Hepatocyte (in vitro differentiated cells): ENCODE measurements around the gene MARK3. TPM values are rescaled to one million over a fixed set of nuclear protein-coding genes. Genes with fewer than 3 reads are reported as not detected.

ENCODE experiments used
- DNase-seq: peaks from one replicate; pipeline ENCODE4 v3.0.0-alpha.2; 2016; ENCODE audit warnings: low spot score
- H2AFZ ChIP-seq: fragments of 200-600 bp; sonication (generic); 2 replicates; pipeline ENCODE4 v1.6.0; 2016; ENCODE audit warnings: antibody characterized with exemption, mild to moderate bottlenecking
- H3K27ac ChIP-seq: fragments of 200-600 bp; sonication (generic); 2 replicates; pipeline ENCODE4 v1.5.1; 2016; ENCODE audit warnings: mild to moderate bottlenecking
- H3K27me3 ChIP-seq: fragments of 200-600 bp; sonication (generic); 2 replicates; pipeline ENCODE4 v1.6.1; 2016
- H3K36me3 ChIP-seq: fragments of 200-600 bp; sonication (generic); replicated peaks from 2 replicates; pipeline ENCODE4 v1.5.1; 2016; ENCODE audit warnings: low read depth; ENCODE audit not compliant: insufficient read depth
- H3K4me1 ChIP-seq: fragments of 200-600 bp; sonication (generic); 2 replicates; pipeline ENCODE4 v1.5.1; 2016; ENCODE audit warnings: mild to moderate bottlenecking, moderate library complexity; ENCODE audit not compliant: insufficient read depth
- H3K4me2 ChIP-seq: fragments of 200-600 bp; sonication (generic); 2 replicates; pipeline ENCODE4 v1.6.0; 2016
- H3K4me3 ChIP-seq: fragments of 200-600 bp; sonication (generic); 2 replicates; pipeline ENCODE4 v1.5.1; 2016; ENCODE audit warnings: mild to moderate bottlenecking
- H3K79me2 ChIP-seq: fragments of 200-600 bp; sonication (generic); 2 replicates; pipeline ENCODE4 v1.6.0; 2017; ENCODE audit warnings: mild to moderate bottlenecking
- H3K9me2 ChIP-seq: fragments of 200-600 bp; sonication (generic); replicated peaks from 2 replicates; pipeline ENCODE4 v1.6.0; 2017; ENCODE audit warnings: mild to moderate bottlenecking; ENCODE audit not compliant: insufficient read depth
- H3K9me3 ChIP-seq: fragments of 200-600 bp; sonication (generic); 2 replicates; pipeline ENCODE4 v1.5.1; 2016; ENCODE audit warnings: low read depth, mild to moderate bottlenecking
- H4K20me1 ChIP-seq: fragments of 200-600 bp; sonication (generic); 2 replicates; pipeline ENCODE4 v1.6.0; 2016; ENCODE audit warnings: mild to moderate bottlenecking; ENCODE audit not compliant: insufficient read depth, poor library complexity, severe bottlenecking
- EZH2 ChIP-seq: fragments of 200-600 bp; sonication (generic); IDR thresholded peaks from 2 replicates; pipeline ENCODE4 v1.6.1; 2016; ENCODE audit warnings: antibody characterized with exemption, mild to moderate bottlenecking, borderline replicate concordance
- EZH2phosphoT487 ChIP-seq: fragments of 200-600 bp; sonication (generic); IDR thresholded peaks from one replicate; pipeline ENCODE4 v1.6.1; 2018; ENCODE audit warnings: antibody characterized with exemption, mild to moderate bottlenecking, low read depth, moderate library complexity; ENCODE audit not compliant: unreplicated experiment, severe bottlenecking
- WGBS: methylation state at CpG from one replicate; pipeline ENCODE4 v1.1.6; 2016; ENCODE audit warnings: low lambda C conversion rate; ENCODE audit errors: missing lambda C conversion rate; 5-methylcytosine and 5-hydroxymethylcytosine counted together
- polyA plus RNA-seq: library from polyadenylated mRNA; unstranded; fragments of >200 nt; fragmentation: Nextera tagmentation; extraction: Ambion mirVana; gene quantifications from 2 replicates; pipeline ENCODE4 v1.2.1, GENCODE V29; 2016
- total RNA-seq: library from RNA; depleted of rRNA; stranded (reverse); fragments of >200 nt; gene quantifications from 2 replicates; pipeline ENCODE4 v1.2.3, GENCODE V29; 2014
- TF ChIP-seq, protein P1 (sequence below): fragments of 200-600 bp; sonication (generic); IDR thresholded peaks from 2 replicates; pipeline ENCODE4 v1.5.1; 2016; ENCODE audit warnings: antibody characterized with exemption, mild to moderate bottlenecking; ENCODE audit not compliant: poor library complexity

The MARK3 gene
- total and polyA plus RNA-seq, 2 experiments from 2014 or later = 56.3 to 71.7 TPM

DNA sequence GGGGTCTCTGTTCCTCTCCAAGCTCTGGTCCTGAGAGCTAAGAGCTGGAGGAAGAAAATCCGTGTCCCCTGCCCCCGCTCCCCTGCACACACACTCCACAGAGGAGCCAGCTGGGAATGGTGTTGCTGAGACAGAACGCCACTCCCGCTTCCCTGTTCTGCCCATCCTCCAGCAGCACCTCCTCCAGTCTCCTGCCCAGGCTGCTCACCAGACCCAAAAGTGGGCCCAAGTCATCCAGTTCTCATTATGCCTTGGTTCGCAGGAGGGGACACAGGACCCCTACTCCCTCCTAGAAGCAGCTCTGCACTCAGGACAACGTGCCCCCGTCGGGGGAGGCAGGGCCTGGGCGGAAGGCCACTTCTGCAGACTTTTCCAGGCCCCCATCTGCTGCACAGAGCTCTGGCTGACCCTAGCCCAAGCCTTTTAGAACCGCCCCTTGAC, 143.0 kb downstream of the MARK3 start:
- Histone ChIP-seq H3K4me1 (peaks cover 51% of the 10 kb centered on the region), H3K4me2 (peak overlapping the region; percentile 92), H3K4me3 (peak overlapping the region; percentile 42), H3K27me3 (peaks cover under 1% of the 10 kb centered on the region), H3K36me3 (no peaks in the 10 kb centered on the region), H3K79me2 (peaks cover 44% of the 10 kb centered on the region), H2AFZ (no peak overlapping the region), H3K27ac (peak overlapping the region; percentile 99), H3K9me3 (no peaks in the 10 kb centered on the region), H3K9me2 (no peaks in the 10 kb centered on the region), H4K20me1 (no peaks in the 10 kb centered on the region)
- WGBS = 51% methylated on average over 10 of the region's 10 CpGs
- TF ChIP-seq, protein P1, sequence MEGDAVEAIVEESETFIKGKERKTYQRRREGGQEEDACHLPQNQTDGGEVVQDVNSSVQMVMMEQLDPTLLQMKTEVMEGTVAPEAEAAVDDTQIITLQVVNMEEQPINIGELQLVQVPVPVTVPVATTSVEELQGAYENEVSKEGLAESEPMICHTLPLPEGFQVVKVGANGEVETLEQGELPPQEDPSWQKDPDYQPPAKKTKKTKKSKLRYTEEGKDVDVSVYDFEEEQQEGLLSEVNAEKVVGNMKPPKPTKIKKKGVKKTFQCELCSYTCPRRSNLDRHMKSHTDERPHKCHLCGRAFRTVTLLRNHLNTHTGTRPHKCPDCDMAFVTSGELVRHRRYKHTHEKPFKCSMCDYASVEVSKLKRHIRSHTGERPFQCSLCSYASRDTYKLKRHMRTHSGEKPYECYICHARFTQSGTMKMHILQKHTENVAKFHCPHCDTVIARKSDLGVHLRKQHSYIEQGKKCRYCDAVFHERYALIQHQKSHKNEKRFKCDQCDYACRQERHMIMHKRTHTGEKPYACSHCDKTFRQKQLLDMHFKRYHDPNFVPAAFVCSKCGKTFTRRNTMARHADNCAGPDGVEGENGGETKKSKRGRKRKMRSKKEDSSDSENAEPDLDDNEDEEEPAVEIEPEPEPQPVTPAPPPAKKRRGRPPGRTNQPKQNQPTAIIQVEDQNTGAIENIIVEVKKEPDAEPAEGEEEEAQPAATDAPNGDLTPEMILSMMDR = no peak
- TF ChIP-seq EZH2 (no peak), EZH2phosphoT487 (no peak)
- no peak for DNase-seq

DNA sequence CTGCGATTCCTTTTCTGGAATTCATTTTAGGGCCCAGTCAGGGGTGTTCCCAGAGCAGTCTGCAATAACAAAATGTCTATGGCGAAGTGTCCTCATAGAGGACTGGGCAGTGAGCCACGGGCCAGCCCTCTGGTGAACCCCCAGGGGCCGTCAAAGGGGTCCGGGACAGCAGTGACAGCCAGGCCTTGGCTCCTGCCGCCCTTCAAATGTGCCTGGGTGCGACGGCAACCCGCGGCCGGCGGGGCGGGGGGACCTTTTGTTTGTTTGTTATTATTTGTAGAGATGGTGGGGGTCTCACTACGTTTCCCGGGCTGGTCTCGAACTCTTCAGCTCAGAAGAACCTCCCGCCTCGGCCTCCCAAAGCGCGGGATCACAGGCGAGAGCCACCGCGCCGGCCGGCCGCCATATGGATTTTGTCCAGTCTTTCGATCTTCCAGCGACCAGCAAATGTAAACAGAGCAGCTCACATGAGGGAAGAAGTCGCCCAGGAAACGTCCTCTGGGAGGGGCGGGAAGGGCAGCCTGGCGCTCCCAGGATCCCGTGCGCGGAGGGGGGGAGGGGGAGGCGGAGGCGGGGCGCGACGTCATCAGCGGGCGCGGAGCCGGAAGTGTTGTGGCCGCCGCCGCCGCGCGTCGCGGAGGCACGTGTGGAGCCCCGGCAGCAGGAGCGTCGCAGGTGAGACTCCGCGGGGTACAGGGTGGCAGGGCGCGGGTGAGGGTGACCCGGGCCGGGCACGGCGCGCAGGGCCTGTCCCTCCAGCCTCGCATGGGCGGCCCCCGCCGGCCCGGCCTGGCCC, 143.6 kb downstream of the MARK3 start, which contains the start of gene TRMT61A:
TRMT61A (plus strand) TSS at position 610 of the 796 bp plus-strand sequence. CDS start 783 bp downstream, outside the sequence.
- H3K4me3 ChIP-seq = peak within 1 kb of the TSS; percentile 78
- TF ChIP-seq, protein P1 = no peak
- TF ChIP-seq EZH2phosphoT487 (no peak), EZH2 (no peak)
- 12% methylated on average over 33 of the region's 70 CpGs for WGBS
- H3K9me3 ChIP-seq = no peaks in the 10 kb centered on the region
- no peaks in the 10 kb centered on the region for H3K36me3 ChIP-seq
- peaks cover 44% of the 10 kb centered on the region for H3K4me1 ChIP-seq
- H3K27ac ChIP-seq = peak within 1 kb of the TSS; percentile 99
- H3K27me3 ChIP-seq = no peaks in the 10 kb centered on the region
- peak; percentile 94 for DNase-seq
- peak within 1 kb of the TSS; percentile 97 for H3K4me2 ChIP-seq
- peaks cover 41% of the 10 kb centered on the region for H3K79me2 ChIP-seq
- H4K20me1 ChIP-seq = no peaks in the 10 kb centered on the region
- H2AFZ ChIP-seq = peak within 1 kb of the TSS; percentile 49
- H3K9me2 ChIP-seq = no peaks in the 10 kb centered on the region

DNA sequence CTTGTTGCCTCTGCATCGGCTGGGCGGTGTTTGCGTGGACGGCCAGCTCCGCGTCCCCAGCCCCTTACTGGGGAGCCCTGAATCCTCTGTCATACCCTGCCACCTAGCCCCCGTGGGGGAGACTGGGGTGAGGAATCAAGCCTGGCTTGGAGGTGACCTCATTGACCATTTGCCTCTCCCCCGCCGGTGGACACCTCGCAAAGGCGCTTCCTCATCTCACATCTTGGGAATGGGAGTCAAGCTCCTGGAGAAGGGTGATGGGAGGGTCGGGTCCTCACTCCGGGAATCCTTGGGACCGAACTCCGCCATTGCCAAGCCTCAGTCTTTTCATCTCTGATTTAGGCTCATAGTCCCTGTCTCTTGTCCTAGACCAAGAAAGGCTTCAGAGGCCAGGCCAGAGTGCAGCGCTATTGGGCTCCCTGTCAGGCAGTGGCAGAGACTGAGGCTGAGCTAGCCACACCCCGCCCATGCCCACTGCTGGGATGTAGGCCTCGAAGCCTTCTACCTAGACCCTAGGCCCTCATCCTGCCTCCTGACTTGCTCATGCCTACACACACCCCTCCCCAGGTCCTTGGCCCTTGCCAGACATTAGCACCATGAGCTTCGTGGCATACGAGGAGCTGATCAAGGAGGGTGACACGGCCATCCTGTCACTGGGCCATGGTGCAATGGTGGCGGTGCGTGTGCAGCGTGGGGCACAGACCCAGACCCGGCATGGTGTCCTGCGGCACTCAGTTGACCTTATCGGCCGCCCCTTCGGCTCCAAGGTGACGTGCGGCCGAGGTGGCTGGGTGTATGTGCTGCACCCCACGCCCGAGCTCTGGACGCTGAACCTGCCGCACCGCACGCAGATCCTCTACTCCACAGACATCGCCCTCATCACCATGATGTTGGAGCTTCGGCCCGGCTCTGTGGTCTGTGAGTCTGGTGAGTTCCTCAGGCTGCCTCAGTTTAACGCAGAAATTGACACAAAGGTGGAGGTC, 144.5 kb downstream of the MARK3 start:
- peaks cover 41% of the 10 kb centered on the region for H3K79me2 ChIP-seq
- H3K4me3 ChIP-seq = peak overlapping the region; percentile 78
- H3K4me2 ChIP-seq = peak overlapping the region; percentile 97
- H3K9me2 ChIP-seq = no peaks in the 10 kb centered on the region
- H3K9me3 ChIP-seq = no peaks in the 10 kb centered on the region
- H3K4me1 ChIP-seq = peaks cover 35% of the 10 kb centered on the region
- DNase-seq = no peak
- no peaks in the 10 kb centered on the region for H4K20me1 ChIP-seq
- H3K27ac ChIP-seq = peak overlapping the region; percentile 40
- no peaks in the 10 kb centered on the region for H3K27me3 ChIP-seq
- WGBS = 62% methylated on average over 36 of the region's 42 CpGs
- H3K36me3 ChIP-seq = no peaks in the 10 kb centered on the region
- TF ChIP-seq, protein P1 = no peak
- TF ChIP-seq EZH2 = no peak
- TF ChIP-seq EZH2phosphoT487 = no peak
- peak overlapping the region; percentile 49 for H2AFZ ChIP-seq
